Endothelial cell of umbilical vein (primary cell): Measurements from ENCODE around the gene TPO. TPM values are rescaled to one million over a fixed set of nuclear protein-coding genes. Genes with fewer than 3 reads are reported as not detected.

Source experiments
- BruUV-seq: library from RNA; stranded (reverse); fragments of 400-500 nt; replicated peaks from 2 replicates; lab custom pipeline; 2021; lab: Mats Ljungman, UMichigan
- CTCF ChIA-PET: fragments of 300-600, 350-600 bp; sonication (Branson Sonifier 250); formaldehyde crosslinking; loops from one replicate; lab custom pipeline; 2021; ENCODE audit warnings: antibody characterized with exemption, inconsistent platforms; lab: Charles Lee
- POLR2A ChIA-PET: fragments of 300-600, 350-600 bp; sonication (Branson Sonifier 250); formaldehyde crosslinking; loops from one replicate; lab custom pipeline; 2021; ENCODE audit warnings: antibody characterized with exemption, inconsistent platforms; lab: Charles Lee
- DNase-seq: peaks from one replicate; pipeline ENCODE4 v3.0.0-alpha.2; 2011; ENCODE audit warnings: low read depth, low spot score
- FAIRE-seq: peaks from 2 replicates; lab custom pipeline; 2011; peaks lifted over from hg19 to GRCh38; lab: Jason Lieb, UNC
- H2AFZ ChIP-seq: 2 replicates; pipeline ENCODE4 v1.6.0; 2012; ENCODE audit warnings: low read depth, low read length, control low read depth, inconsistent platforms
- H3K27ac ChIP-seq: 2 replicates; pipeline ENCODE4 v1.5.1; 2011; ENCODE audit warnings: low read depth, mild to moderate bottlenecking, control low read depth, low read length, moderate library complexity; ENCODE audit not compliant: insufficient read depth
- H3K27me3 ChIP-seq, 2 experiments: 2 replicates each; pipeline versions ENCODE4 v1.6.0 to v1.6.1; 2011; ENCODE audit warnings: low read length in 2 of 2, mixed read lengths in 1 of 2; ENCODE audit not compliant: control insufficient read depth in 2 of 2, insufficient read depth in 2 of 2
- H3K36me3 ChIP-seq, 2 experiments: 2 replicates in 1 of 2; 3 replicates in 1 of 2; pipeline ENCODE4 v1.5.1; 2011; ENCODE audit warnings: low read length in 2 of 2, mild to moderate bottlenecking in 1 of 2, moderate library complexity in 1 of 2; ENCODE audit not compliant: control insufficient read depth in 2 of 2, insufficient read depth in 2 of 2; ENCODE audit errors: extremely low read depth in 1 of 2
- H3K4me1 ChIP-seq: 3 replicates; pipeline ENCODE4 v1.5.1; 2011; ENCODE audit warnings: mild to moderate bottlenecking, low read length; ENCODE audit not compliant: control insufficient read depth, insufficient read depth; ENCODE audit errors: extremely low read depth
- H3K4me2 ChIP-seq: 2 replicates; pipeline ENCODE4 v1.6.1; 2011; ENCODE audit warnings: low read length, control low read depth, mixed read lengths; ENCODE audit not compliant: insufficient read depth
- H3K4me3 ChIP-seq, 3 experiments: fragments of 200-600 bp in 1 of 3; sonication (generic), shearing (Covaris generic) in 1 of 3; replicated peaks in 1 of 3; 2 replicates each; pipeline ENCODE4 v1.5.1; 2011 to 2016; ENCODE audit warnings: control low read depth in 3 of 3, low read length in 3 of 3, mild to moderate bottlenecking in 2 of 3, inconsistent platforms in 1 of 3, low read depth in 1 of 3, moderate library complexity in 1 of 3; ENCODE audit not compliant: insufficient read depth in 1 of 3
- H3K79me2 ChIP-seq: 2 replicates; pipeline ENCODE4 v1.6.0; 2012; ENCODE audit warnings: low read length, inconsistent platforms; ENCODE audit not compliant: control insufficient read depth, insufficient read depth
- H3K9ac ChIP-seq: replicated peaks from 2 replicates; pipeline ENCODE3; 2011; ENCODE audit warnings: low read length, control low read depth; ENCODE audit not compliant: insufficient read depth; ENCODE audit errors: extremely low read depth
- H3K9me1 ChIP-seq: replicated peaks from 3 replicates; pipeline ENCODE4 v1.6.0; 2011; ENCODE audit warnings: mild to moderate bottlenecking, low read length; ENCODE audit not compliant: control insufficient read depth, insufficient read depth; ENCODE audit errors: extremely low read depth
- H3K9me3 ChIP-seq: replicated peaks from 2 replicates; pipeline ENCODE4 v1.5.1; 2012; ENCODE audit warnings: low read length, inconsistent platforms; ENCODE audit not compliant: control insufficient read depth, insufficient read depth
- H4K20me1 ChIP-seq: replicated peaks from 2 replicates; pipeline ENCODE3; 2011; ENCODE audit warnings: mild to moderate bottlenecking, low read length; ENCODE audit not compliant: control insufficient read depth, insufficient read depth; ENCODE audit errors: extremely low read depth
- EZH2 ChIP-seq: IDR thresholded peaks from 2 replicates; pipeline ENCODE4 v1.6.1; 2012; ENCODE audit warnings: borderline replicate concordance, low read depth, mild to moderate bottlenecking, moderate library complexity, low read length, inconsistent platforms; ENCODE audit not compliant: severe bottlenecking
- FOS ChIP-seq: IDR thresholded peaks from 2 replicates; pipeline ENCODE4 v1.6.1; 2011; ENCODE audit warnings: mild to moderate bottlenecking, low read length, moderate library complexity, borderline replicate concordance; ENCODE audit not compliant: insufficient read depth
- GATA2 ChIP-seq: IDR thresholded peaks from 2 replicates; pipeline ENCODE4 v1.7.0; 2011; ENCODE audit warnings: low read depth, mild to moderate bottlenecking, moderate library complexity, mixed read lengths, low read length; ENCODE audit not compliant: insufficient read length, insufficient read depth
- JUN ChIP-seq: IDR thresholded peaks from 2 replicates; pipeline ENCODE4 v1.6.1; 2011; ENCODE audit warnings: borderline replicate concordance, low read depth; ENCODE audit not compliant: insufficient read length, insufficient read depth
- MAX ChIP-seq: IDR thresholded peaks from 2 replicates; pipeline ENCODE4 v1.6.1; 2011; ENCODE audit not compliant: insufficient read depth, insufficient read length
- MYC ChIP-seq: IDR thresholded peaks from one replicate; pipeline ENCODE4 v1.6.1; 2011; ENCODE audit warnings: mild to moderate bottlenecking, low read depth, low read length
- POLR2A ChIP-seq: IDR thresholded peaks from 2 replicates; pipeline ENCODE4 v1.6.1; 2012; ENCODE audit warnings: low read depth, mild to moderate bottlenecking, control low read depth, low read length
- POLR2AphosphoS5 ChIP-seq: IDR thresholded peaks from 2 replicates; pipeline ENCODE4 v1.6.1; 2012; ENCODE audit warnings: low read depth, mild to moderate bottlenecking, control low read depth, low read length, moderate library complexity; ENCODE audit not compliant: insufficient read depth
- dilution Hi-C: fragments of 300-500 bp; cut with MboI; formaldehyde crosslinking; loops from one replicate; pipeline ENCODE4 v1.15.0; 2019; ENCODE audit warnings: low sequenced_read_pairs; ENCODE audit not compliant: extremely low pct_ligation_motif_present
- intact Hi-C: fragments of 100-400 bp; cut with micrococcal nuclease; formaldehyde crosslinking; loops from one replicate; pipeline ENCODE4 v1.10.0; 2022
- polyA plus RNA-seq, 4 experiments: library from polyadenylated mRNA; depleted of rRNA in 3 of 4; stranded (reverse) in 3 of 4; unstranded in 1 of 4; fragments of >200 nt; gene quantifications; 2 replicates each; pipeline versions ENCODE4 v1.2.1 to v1.2.3, GENCODE V29; 2011 to 2012; ENCODE audit warnings: missing spikeins in 1 of 4
- total RNA-seq: library from RNA; stranded (reverse); gene quantifications from 2 replicates; pipeline ENCODE4 v1.2.3, GENCODE V29; 2021
- TF ChIP-seq, protein P1 (sequence below), 2 donors: IDR thresholded peaks; 1 replicate in 1 of 2; 2 replicates in 1 of 2; pipeline ENCODE4 v1.5.1; 2011; ENCODE audit warnings: low read length in 2 of 2, mild to moderate bottlenecking in 2 of 2, moderate library complexity in 2 of 2, control low read depth in 1 of 2, inconsistent platforms in 1 of 2, low read depth in 1 of 2; ENCODE audit not compliant: insufficient read depth in 1 of 2; ENCODE audit errors: extremely low read depth in 1 of 2

TPO gene
- total and polyA plus RNA-seq, 2 donors (not counting 3 experiments of a cell fraction or from before 2014, with no cell fraction given), result not detected

- Histone ChIP-seq H3K9me1 (no peaks in the 10 kb centered on the region), H3K27me3 (no peaks in the 10 kb centered on the region), H3K79me2 (no peaks in the 10 kb centered on the region), H3K4me1 (no peaks in the 10 kb centered on the region), H4K20me1 (no peaks in the 10 kb centered on the region), H3K36me3 (no peaks in the 10 kb centered on the region), H3K9me3 (no peaks in the 10 kb centered on the region), H3K4me2 (no peak overlapping the region), H3K9ac (no peak overlapping the region), H3K4me3 (no peak overlapping the region), H3K27ac (no peak overlapping the region), H2AFZ (no peak overlapping the region)
- BruUV-seq, result no TSS peak
- TF ChIP-seq POLR2AphosphoS5 (no peak), MYC (no peak)
- TF ChIP-seq, protein P1, sequence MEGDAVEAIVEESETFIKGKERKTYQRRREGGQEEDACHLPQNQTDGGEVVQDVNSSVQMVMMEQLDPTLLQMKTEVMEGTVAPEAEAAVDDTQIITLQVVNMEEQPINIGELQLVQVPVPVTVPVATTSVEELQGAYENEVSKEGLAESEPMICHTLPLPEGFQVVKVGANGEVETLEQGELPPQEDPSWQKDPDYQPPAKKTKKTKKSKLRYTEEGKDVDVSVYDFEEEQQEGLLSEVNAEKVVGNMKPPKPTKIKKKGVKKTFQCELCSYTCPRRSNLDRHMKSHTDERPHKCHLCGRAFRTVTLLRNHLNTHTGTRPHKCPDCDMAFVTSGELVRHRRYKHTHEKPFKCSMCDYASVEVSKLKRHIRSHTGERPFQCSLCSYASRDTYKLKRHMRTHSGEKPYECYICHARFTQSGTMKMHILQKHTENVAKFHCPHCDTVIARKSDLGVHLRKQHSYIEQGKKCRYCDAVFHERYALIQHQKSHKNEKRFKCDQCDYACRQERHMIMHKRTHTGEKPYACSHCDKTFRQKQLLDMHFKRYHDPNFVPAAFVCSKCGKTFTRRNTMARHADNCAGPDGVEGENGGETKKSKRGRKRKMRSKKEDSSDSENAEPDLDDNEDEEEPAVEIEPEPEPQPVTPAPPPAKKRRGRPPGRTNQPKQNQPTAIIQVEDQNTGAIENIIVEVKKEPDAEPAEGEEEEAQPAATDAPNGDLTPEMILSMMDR (IDR thresholded peaks at IDR 0.05; ENCODE audit: extremely low read depth in 1 of 2, insufficient read depth in 1 of 2, low read depth in 1 of 2, low read length in 2 of 2), result peak; percentile 60 to 71
- peak; percentile 71 for FAIRE-seq
- POLR2A ChIA-PET, result no interaction called here
- dilution Hi-C loops, result no loop called here
- peak; percentile 25 for DNase-seq
- intact Hi-C loops, result loop anchor here (1.0 kb wide), 1 partner anchor 1300 kb away; no protein-coding TSS in a partner anchor
- CTCF ChIA-PET, result interaction anchor here (0.6 to 2.2 kb wide), 6 partner anchors 87 to 1300 kb away, joined by 3 to 9 read pairs (median 4); partner anchors contain the start of gene SH3YL1
These were observed 132.8 kb downstream of the TPO start for GRCh38 chr2:1546023-1546591.

GRCh38 chr2:1546901-1547300, 133.6 kb downstream of the TPO start:
- no peak for DNase-seq
- intact Hi-C loops, result loop anchor here (1.0 kb wide), 1 partner anchor 1301 kb away; no protein-coding TSS in a partner anchor
- Histone ChIP-seq H3K27ac (no peak overlapping the region), H3K9me3 (no peaks in the 10 kb centered on the region), H3K4me2 (no peak overlapping the region), H3K9me1 (no peaks in the 10 kb centered on the region), H3K9ac (no peak overlapping the region), H3K27me3 (no peaks in the 10 kb centered on the region), H3K36me3 (no peaks in the 10 kb centered on the region), H4K20me1 (no peaks in the 10 kb centered on the region), H3K4me1 (no peaks in the 10 kb centered on the region), H2AFZ (no peak overlapping the region), H3K4me3 (no peak overlapping the region), H3K79me2 (no peaks in the 10 kb centered on the region)
- no peak for FAIRE-seq
- POLR2A ChIA-PET, result no interaction called here
- BruUV-seq, result no TSS peak
- dilution Hi-C loops, result no loop called here
- TF ChIP-seq POLR2A (no peak), JUN (no peak), FOS (no peak), POLR2AphosphoS5 (no peak), MAX (no peak), MYC (no peak), GATA2 (no peak), EZH2 (no peak)
- TF ChIP-seq, protein P1 (IDR thresholded peaks at IDR 0.05; ENCODE audit: extremely low read depth in 1 of 2, insufficient read depth in 1 of 2, low read depth in 1 of 2, low read length in 2 of 2), result no peak
- CTCF ChIA-PET, result interaction anchor here (0.6 to 2.2 kb wide), 6 partner anchors 86 to 1300 kb away, joined by 3 to 9 read pairs (median 4); partner anchors contain the start of gene SH3YL1
